Metanephros (tissue), 1 donor: ENCODE data around the gene SCGB1D4. TPM values are rescaled to one million over a fixed set of nuclear protein-coding genes. Genes with fewer than 3 reads are reported as not detected.

Experiments
- total RNA-seq: library from RNA; depleted of rRNA; stranded (reverse); fragments of >200 nt; gene quantifications from one replicate; pipeline ENCODE4 v1.2.3, GENCODE V29; 2014

Gene SCGB1D4, protein sequence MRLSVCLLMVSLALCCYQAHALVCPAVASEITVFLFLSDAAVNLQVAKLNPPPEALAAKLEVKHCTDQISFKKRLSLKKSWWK
- not detected for total RNA-seq

GRCh38 chr11:62298975-62299374 is at the start of gene SCGB1D4:
Gene SCGB1D4 (minus strand): TSS chr11:62299075. CDS start chr11:62299010, 65 bp downstream.

DNA sequence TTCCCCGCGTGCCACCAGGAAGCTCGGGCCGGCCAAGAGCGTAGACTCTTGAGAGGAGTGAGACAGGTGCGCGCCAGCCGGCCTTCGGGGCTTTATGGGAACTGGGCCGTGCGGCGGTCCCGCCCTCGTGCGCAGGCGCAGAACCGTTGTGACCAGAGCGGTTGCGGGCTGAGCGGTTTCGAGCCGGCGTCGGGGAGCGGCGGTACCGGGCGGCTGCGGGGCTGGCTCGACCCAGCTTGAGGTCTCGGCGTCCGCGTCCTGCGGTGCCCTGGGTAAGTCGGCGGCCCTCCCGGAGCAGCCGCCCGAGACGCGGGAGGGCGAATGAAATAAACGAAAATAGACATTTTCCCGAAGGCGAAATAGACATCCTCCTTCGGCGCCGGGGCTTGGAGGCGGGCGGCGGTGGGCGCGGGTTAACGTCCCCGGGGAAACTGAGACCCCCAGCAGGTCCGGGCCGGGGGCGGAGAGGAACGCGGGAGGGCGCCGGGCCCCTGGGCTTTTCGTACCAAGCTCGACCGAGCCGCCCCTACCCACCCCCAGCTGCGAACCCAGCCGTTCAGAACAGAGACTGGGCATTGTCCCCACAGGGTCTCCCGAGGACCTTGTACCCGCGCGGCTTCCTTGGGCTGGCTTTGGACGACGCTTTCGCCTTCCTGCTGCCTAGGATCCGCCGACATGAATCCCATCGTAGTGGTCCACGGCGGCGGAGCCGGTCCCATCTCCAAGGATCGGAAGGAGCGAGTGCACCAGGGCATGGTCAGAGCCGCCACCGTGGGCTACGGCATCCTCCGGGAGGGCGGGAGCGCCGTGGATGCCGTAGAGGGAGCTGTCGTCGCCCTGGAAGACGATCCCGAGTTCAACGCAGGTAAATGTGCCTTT is 38.7 kb upstream of the SCGB1D4 start, which contains the start of gene ASRGL1:
Gene ASRGL1 (plus strand): TSS at position 146 of the 879 bp plus-strand sequence. CDS start 530 bp downstream, at position 676.

DNA sequence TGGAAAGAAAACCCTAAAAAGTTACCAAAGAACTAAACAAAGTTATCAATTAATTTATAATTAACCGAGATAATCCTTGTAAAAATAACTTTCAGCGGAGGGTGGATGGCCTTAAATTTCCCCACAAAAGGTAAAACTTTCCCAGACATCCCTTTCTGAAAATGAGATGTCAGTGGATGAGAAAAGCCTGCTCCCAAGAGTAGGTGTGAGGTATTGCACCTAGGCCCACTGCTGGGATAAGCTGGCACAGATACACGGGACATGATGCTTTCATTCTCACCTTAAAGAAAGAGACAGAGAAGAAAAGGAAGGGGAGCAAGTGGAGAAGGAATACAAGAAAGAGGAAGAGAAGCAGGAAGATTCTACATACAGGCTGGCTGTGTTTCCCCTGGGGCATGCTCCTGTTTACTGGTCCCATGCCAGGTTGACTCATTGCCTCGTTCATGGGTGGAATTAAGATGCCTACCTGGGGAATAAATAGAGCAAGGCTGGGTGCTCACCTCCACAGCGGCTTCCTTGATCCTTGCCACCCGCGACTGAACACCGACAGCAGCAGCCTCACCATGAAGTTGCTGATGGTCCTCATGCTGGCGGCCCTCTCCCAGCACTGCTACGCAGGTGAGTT is 29.1 kb downstream of the SCGB1D4 start, which contains the start of gene SCGB2A2:
Gene SCGB2A2 (plus strand): TSS at position 505 of the 625 bp plus-strand sequence. CDS start 59 bp downstream, at position 564.

Other genes with a start within 250 kb of the SCGB1D4 start
- 20.1 TPM for gene INCENP, start 175.1 kb downstream of the SCGB1D4 start, total RNA-seq
- gene SCGB1D1, start 108.9 kb downstream of the SCGB1D4 start, total RNA-seq, result not detected
- not detected for gene SCGB2A1, start 90.4 kb downstream of the SCGB1D4 start, total RNA-seq
- not detected for gene SCGB1D2, start 56.8 kb downstream of the SCGB1D4 start, total RNA-seq
- gene SCGB2A2, start 28.9 kb downstream of the SCGB1D4 start, total RNA-seq, result not detected
- gene ASRGL1, start 38.4 kb upstream of the SCGB1D4 start, total RNA-seq, result 37.1 TPM
- not detected for gene SCGB1A1, start 120.0 kb upstream of the SCGB1D4 start, total RNA-seq
- gene AHNAK, start 247.7 kb upstream of the SCGB1D4 start, total RNA-seq, result 286 TPM